Neural cell (in vitro differentiated cells): ENCODE results near the gene KCNJ10. TPM values are rescaled to one million over a fixed set of nuclear protein-coding genes. Genes with fewer than 3 reads are reported as not detected.

Experiments
- H2AFZ ChIP-seq: fragments of 200-600, 300-800 bp; sonication (generic), shearing (Covaris generic); 2 replicates; pipeline ENCODE4 v1.6.0; 2014; ENCODE audit warnings: low read depth, mild to moderate bottlenecking, antibody characterized with exemption, low read length, moderate library complexity
- H3F3A ChIP-seq: fragments of 200-600 bp; shearing (Covaris generic); 2 replicates; pipeline ENCODE4 v1.6.1; 2016; ENCODE audit warnings: mild to moderate bottlenecking, moderate library complexity, mixed read lengths, antibody characterized with exemption, low read length; ENCODE audit not compliant: insufficient read depth, poor library complexity, severe bottlenecking
- H3K27ac ChIP-seq: fragments of 200-600, 300-800 bp; sonication (generic), shearing (Covaris generic); 2 replicates; pipeline ENCODE4 v1.5.1; 2014; ENCODE audit warnings: mild to moderate bottlenecking, low read length, moderate library complexity
- H3K27me3 ChIP-seq: fragments of 300-800, 200-600 bp; sonication (generic), shearing (Covaris generic); 2 replicates; pipeline ENCODE4 v1.6.0; 2014; ENCODE audit warnings: mild to moderate bottlenecking, low read depth, low read length, moderate library complexity; ENCODE audit not compliant: insufficient read depth
- H3K36me3 ChIP-seq: fragments of 300-800, 200-600 bp; sonication (generic), shearing (Covaris generic); 2 replicates; pipeline ENCODE4 v1.5.1; 2014; ENCODE audit warnings: mild to moderate bottlenecking, antibody characterized with exemption, low read length, moderate library complexity; ENCODE audit not compliant: insufficient read depth
- H3K4me2 ChIP-seq: fragments of 300-800, 200-600 bp; sonication (generic), shearing (Covaris generic); 2 replicates; pipeline ENCODE4 v1.6.0; 2014; ENCODE audit warnings: mild to moderate bottlenecking, low read length
- H3K4me3 ChIP-seq: fragments of 300-800, 200-600 bp; sonication (generic), shearing (Covaris generic); 2 replicates; pipeline ENCODE4 v1.5.1; 2014; ENCODE audit warnings: mild to moderate bottlenecking, low read length, moderate library complexity
- H3K79me2 ChIP-seq: fragments of 200-600 bp; shearing (Covaris generic); replicated peaks from 2 replicates; pipeline ENCODE4 v1.6.0; 2014; ENCODE audit warnings: mild to moderate bottlenecking, low read length, moderate library complexity; ENCODE audit not compliant: insufficient read depth
- H3K9ac ChIP-seq: fragments of 300-800, 200-600 bp; sonication (generic), shearing (Covaris generic); 2 replicates; pipeline ENCODE4 v1.6.1; 2016; ENCODE audit warnings: mild to moderate bottlenecking, low read length, mixed read lengths
- H3K9me2 ChIP-seq: fragments of 200-600 bp; shearing (Covaris generic); 2 replicates; pipeline ENCODE4 v1.6.1; 2016; ENCODE audit warnings: mild to moderate bottlenecking, low read length, mixed read lengths; ENCODE audit not compliant: insufficient read depth
- H3K9me3 ChIP-seq: fragments of 200-600, 300-800 bp; sonication (generic), shearing (Covaris generic); 2 replicates; pipeline ENCODE4 v1.6.1; 2016; ENCODE audit warnings: mild to moderate bottlenecking, mixed run types, low read length, moderate library complexity, mixed read lengths
- H4K20me1 ChIP-seq: fragments of 200-600 bp; shearing (Covaris generic); 2 replicates; pipeline ENCODE4 v1.6.1; 2016; ENCODE audit warnings: mild to moderate bottlenecking, mixed run types; ENCODE audit not compliant: insufficient read depth
- CTCF ChIP-seq: fragments of 450-650 bp; IDR thresholded peaks from 2 replicates; pipeline ENCODE4 v1.5.1; 2014; ENCODE audit warnings: antibody characterized with exemption, mild to moderate bottlenecking, moderate library complexity; ENCODE audit not compliant: poor library complexity, severe bottlenecking
- EP300 ChIP-seq: fragments of 450-650 bp; conservative IDR thresholded peaks from 2 replicates; pipeline ENCODE4 v1.6.1; 2014; ENCODE audit warnings: antibody characterized with exemption, mild to moderate bottlenecking, moderate library complexity; ENCODE audit not compliant: poor library complexity, severe bottlenecking
- EZH2 ChIP-seq: fragments of 200-600, 300-800 bp; shearing (Covaris generic), sonication (generic); IDR thresholded peaks from 2 replicates; pipeline ENCODE4 v1.6.1; 2014; ENCODE audit warnings: antibody characterized with exemption, low read length, borderline replicate concordance, mild to moderate bottlenecking; ENCODE audit not compliant: insufficient read depth, poor library complexity, severe bottlenecking
- MXI1 ChIP-seq: fragments of 450-650 bp; conservative IDR thresholded peaks from 2 replicates; pipeline ENCODE4 v1.6.1; 2014; ENCODE audit warnings: antibody characterized with exemption, mild to moderate bottlenecking; ENCODE audit not compliant: poor library complexity, severe bottlenecking
- POLR2AphosphoS5 ChIP-seq: IDR thresholded peaks from 2 replicates; pipeline ENCODE4 v1.6.1; 2012
- RAD21 ChIP-seq: fragments of 450-650 bp; conservative IDR thresholded peaks from 2 replicates; pipeline ENCODE4 v1.6.1; 2014; ENCODE audit warnings: antibody characterized with exemption, mild to moderate bottlenecking, moderate library complexity
- REST ChIP-seq: IDR thresholded peaks from 2 replicates; pipeline ENCODE4 v1.6.1; 2012; ENCODE audit warnings: borderline replicate concordance
- SMC3 ChIP-seq: fragments of 450-650 bp; conservative IDR thresholded peaks from 2 replicates; pipeline ENCODE4 v1.6.1; 2014; ENCODE audit warnings: antibody characterized with exemption, mild to moderate bottlenecking, moderate library complexity; ENCODE audit not compliant: poor library complexity
- TAF1 ChIP-seq: IDR thresholded peaks from 2 replicates; pipeline ENCODE4 v1.6.1; 2012; ENCODE audit warnings: low read depth
- polyA plus RNA-seq: library from polyadenylated mRNA; depleted of rRNA; stranded (reverse); fragments of >200 nt; gene quantifications from 2 replicates; pipeline ENCODE4 v1.2.3, GENCODE V29; 2014

KCNJ10 gene
- polyA plus RNA-seq, 1 donor from 2014 or later: not detected

GRCh38 chr1:160082926-160083325 lies 13.0 kb upstream of the KCNJ10 start:
- Histone ChIP-seq H3K27me3 (peaks cover 7% of the 10 kb centered on the region), H3K79me2 (no peaks in the 10 kb centered on the region), H3K36me3 (no peaks in the 10 kb centered on the region), H3K4me2 (no peak overlapping the region), H3K9me3 (no peaks in the 10 kb centered on the region), H3K9ac (no peak overlapping the region), H3K9me2 (no peaks in the 10 kb centered on the region), H2AFZ (no peak overlapping the region), H3K4me3 (no peak overlapping the region), H4K20me1 (no peaks in the 10 kb centered on the region), H3K27ac (no peak overlapping the region), H3F3A (no peaks in the 10 kb centered on the region)
- TF ChIP-seq TAF1: no peak
- no peak for TF ChIP-seq SMC3
- no peak for TF ChIP-seq POLR2AphosphoS5
- no peak for TF ChIP-seq EP300
- TF ChIP-seq MXI1: no peak
- no peak for TF ChIP-seq EZH2

GRCh38 chr1:160082487-160082886 lies 12.5 kb upstream of the KCNJ10 start:
- no peak overlapping the region for H2AFZ ChIP-seq
- peaks cover 7% of the 10 kb centered on the region for H3K27me3 ChIP-seq
- no peaks in the 10 kb centered on the region for H3K9me2 ChIP-seq
- no peaks in the 10 kb centered on the region for H3K9me3 ChIP-seq
- H4K20me1 ChIP-seq: no peaks in the 10 kb centered on the region
- no peak overlapping the region for H3K9ac ChIP-seq
- no peaks in the 10 kb centered on the region for H3K36me3 ChIP-seq
- H3K27ac ChIP-seq: no peak overlapping the region
- no peak for TF ChIP-seq RAD21
- TF ChIP-seq POLR2AphosphoS5: no peak
- TF ChIP-seq EP300: no peak
- no peak for TF ChIP-seq REST
- no peak for TF ChIP-seq CTCF
- no peak for TF ChIP-seq TAF1
- TF ChIP-seq MXI1: no peak
- no peaks in the 10 kb centered on the region for H3F3A ChIP-seq
- no peaks in the 10 kb centered on the region for H3K79me2 ChIP-seq
- H3K4me2 ChIP-seq: no peak overlapping the region
- no peak overlapping the region for H3K4me3 ChIP-seq
